Inflammatory macrophage treated with lipopolysaccharide for 4 hours (primary cell): ENCODE measurements around the gene RPN1.
A peak's percentile ranks its signal among the peaks of the same experiment; 100 is the strongest.

Source experiments
- DNase-seq: peaks from one replicate; pipeline ENCODE4 v3.0.0-alpha.2; 2020

The RPN1 gene

GRCh38 chr3:128648940-128649663 is 1.5 kb downstream of the RPN1 start:
- no peak for DNase-seq

DNA sequence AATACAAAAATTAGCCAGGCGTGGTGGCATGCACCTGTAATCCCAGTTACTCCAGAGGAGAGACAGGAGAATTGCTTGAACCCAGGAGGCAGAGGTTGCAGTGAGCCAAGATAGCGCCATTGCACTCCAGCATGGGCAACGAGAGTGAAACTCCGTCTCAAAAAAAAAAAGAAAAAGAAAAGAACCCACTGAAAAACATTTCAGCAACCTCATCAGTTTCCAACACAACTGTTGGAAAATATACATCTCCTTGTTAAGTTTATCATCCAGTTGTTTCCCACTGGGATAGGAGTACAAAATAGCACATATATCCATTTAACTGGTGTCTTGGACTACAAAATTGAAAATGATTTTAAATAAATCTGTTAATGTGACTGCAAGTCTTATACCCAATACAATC is 2.2 kb downstream of the RPN1 start:
- DNase-seq: no peak

DNA sequence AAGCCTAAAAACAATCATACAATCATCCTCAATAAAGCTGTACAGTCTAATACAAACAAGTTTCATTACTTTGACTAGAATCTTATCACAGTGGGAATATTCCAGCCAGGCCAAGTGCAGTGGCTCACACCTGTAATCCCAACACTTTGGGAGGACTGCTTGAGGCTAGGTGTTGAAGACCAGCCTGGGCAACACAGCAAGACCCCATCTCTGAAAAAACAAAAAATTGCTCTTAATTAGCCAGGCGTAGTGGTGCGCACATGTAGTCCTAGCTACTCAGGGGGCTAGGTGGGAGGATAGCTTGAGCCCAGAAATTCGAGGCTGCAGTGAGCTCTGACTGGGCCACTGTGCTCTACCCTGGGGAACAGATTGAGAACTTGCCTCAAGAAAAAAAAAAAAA is 3.3 kb downstream of the RPN1 start:
- DNase-seq: no peak

DNA sequence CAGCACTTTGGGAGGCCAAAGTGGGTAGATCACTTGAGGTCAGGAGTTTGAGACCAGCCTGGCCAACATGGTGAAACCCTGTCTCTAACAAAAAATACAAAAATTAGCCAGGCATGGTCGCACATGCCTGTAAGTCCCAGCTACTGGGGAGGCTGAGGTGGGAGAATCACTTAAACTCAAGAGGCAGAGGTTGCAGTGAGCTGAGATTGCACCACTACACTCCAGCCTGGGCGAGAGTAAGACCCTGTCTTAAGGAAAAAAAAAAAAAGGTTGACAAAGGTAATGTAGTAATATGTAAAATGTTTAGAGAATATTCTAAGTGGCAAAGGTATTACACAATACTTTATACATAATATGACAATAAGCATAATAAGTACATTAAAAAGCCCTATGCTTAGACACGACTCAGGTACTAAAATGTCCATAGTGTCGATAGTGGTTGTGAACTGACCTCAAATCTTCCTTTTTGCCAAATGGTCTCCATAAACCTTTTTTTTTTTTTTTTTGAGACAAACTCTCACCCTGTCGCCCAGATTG is 16.5 kb downstream of the RPN1 start:
- no peak for DNase-seq

- DNase-seq: peak; percentile 26
Observed at GRCh38 chr3:128632301-128632700, 18.3 kb downstream of the RPN1 start.

DNA sequence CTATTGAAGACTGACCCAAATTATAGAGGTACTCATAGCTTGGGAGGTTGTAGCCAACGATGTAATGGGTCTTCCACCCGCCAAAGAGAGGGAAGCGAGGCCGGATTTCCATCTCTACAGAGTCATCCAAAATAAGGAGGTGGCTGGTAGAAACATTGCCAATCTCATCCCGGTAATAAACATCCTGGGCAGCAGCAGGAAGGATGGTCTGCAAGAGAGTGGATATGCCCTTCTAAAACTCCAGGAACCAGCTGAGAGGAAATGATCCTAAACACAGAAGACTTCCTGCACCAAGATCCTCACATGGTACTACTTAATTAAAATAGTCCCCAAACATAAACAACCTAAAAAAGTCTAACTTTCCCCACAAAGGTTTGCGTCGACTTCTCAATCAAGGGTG is 20.7 kb downstream of the RPN1 start:
- DNase-seq: no peak

GRCh38 chr3:128625409-128625945 is 25.1 kb downstream of the RPN1 start:
- no peak for DNase-seq

- DNase-seq: no peak
Observed at GRCh38 chr3:128624526-128625138, 26.0 kb downstream of the RPN1 start.

GRCh38 chr3:128623762-128624176 is 26.8 kb downstream of the RPN1 start:
- peak; percentile 12 for DNase-seq

GRCh38 chr3:128621931-128622330 is 28.7 kb downstream of the RPN1 start:
- no peak for DNase-seq

GRCh38 chr3:128621234-128621633 is 29.4 kb downstream of the RPN1 start:
- DNase-seq: no peak

DNA sequence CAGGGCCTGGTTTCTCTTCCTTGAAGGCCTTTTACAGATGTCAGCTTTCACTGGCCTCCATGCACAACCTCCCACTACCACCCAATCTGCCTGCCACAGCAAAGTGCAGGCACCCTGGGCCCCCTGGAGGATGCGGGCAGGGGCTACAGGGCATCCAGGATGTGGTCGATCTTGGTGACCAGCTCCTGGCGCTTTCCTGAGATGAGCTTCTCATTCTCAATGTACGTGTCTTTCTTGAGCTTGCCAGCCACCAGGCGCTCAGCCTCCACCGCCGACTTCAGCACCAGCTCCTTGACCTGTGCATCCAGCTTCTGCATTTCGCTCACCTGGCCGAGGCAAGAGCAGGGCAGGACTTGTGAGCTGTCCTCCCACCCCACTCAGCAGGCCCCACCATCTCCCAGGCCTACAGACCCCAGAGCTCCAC is 30.3 kb downstream of the RPN1 start:
- peak; percentile 9 for DNase-seq

GRCh38 chr3:128619146-128619890 is 31.3 kb downstream of the RPN1 start:
- peak; percentile 95 for DNase-seq

DNA sequence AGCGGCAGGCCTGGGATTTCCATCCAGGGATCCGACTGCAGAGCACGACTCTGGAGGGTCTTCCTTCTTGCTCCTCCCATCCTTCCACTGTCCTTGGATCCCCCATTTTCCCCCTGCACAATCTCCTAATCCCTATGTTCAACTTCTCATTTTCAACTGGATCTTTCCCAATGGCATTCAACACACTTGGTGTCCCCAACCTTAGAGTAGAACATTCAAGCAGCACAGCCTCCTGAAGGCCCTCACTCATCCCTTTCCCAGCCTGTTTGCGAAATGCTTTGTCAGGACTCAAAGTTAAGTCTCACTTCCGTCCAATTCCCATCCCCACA is 32.3 kb downstream of the RPN1 start:
- peak; percentile 54 for DNase-seq

GRCh38 chr3:128617557-128618397 is 32.8 kb downstream of the RPN1 start:
- DNase-seq: peak; percentile 97

DNA sequence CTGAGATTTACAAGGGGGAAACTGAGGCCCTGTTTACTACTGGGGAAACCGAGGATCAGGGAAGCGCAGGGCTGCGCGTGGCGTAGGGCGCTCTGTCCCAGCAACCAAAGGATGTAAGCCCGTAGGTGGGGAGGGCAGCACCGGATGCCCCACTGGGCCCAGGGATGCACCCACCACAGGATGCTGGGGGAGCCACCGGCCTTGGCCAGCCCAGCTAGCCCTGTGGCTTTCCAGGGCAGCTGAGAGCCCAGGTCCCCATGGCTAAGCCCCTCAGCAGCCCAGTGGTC is 33.4 kb downstream of the RPN1 start:
- DNase-seq: no peak

DNA sequence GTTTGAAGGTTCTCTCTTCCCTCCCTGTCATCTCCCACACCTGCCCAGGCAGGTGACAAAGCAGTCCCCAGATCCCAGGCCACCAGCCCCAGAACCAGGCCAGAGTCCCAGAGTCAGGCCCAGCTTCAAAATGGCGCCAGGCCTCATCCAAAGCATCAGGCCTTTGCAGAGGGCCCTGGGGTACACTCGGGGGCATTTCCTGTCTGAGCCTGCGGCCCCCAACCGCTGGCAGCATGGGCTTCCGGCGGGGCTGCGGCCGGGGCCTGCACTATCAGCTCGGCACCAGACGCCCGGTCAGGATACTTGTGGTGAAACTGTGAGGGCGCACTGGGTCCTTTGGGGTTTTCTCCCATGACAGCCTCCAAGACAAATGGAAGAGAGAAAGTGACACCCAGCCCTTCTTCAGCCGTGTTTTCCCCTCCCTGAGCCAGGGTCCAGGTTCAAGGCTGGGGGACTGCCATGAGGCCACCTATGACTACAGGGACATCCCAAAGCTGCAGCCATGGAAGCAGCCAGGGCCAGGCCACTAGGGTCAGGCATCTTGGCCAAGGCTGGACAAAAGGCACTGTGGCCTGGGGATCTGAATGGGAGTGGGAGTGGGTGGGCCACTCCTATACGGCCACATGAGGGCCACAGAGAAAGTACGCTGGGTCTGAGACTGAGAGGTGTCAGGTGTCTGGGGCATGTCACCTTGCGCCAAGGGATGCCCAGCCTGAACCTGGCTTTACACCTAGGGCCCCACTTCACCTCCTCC is 33.9 kb downstream of the RPN1 start:
- no peak for DNase-seq

DNA sequence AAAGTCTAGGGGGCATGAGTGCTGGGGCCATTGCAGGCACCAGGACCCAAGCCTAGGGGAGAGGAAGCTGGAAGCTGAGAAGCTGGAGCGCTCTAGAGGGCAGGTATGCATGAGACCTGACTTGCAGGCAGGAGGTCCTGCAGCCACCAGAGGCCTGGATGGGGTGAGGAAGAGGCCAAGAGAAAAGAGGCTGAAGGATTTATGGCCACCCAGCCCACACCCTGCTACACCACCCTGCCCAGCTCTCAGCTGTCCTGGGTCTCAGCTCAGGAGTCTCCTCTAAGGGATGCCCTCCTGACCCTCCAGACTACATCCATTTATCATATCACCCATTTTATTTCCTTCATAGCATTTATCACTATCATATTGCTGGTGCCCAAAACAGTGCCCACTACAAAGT is 36.5 kb downstream of the RPN1 start:
- DNase-seq: no peak

DNA sequence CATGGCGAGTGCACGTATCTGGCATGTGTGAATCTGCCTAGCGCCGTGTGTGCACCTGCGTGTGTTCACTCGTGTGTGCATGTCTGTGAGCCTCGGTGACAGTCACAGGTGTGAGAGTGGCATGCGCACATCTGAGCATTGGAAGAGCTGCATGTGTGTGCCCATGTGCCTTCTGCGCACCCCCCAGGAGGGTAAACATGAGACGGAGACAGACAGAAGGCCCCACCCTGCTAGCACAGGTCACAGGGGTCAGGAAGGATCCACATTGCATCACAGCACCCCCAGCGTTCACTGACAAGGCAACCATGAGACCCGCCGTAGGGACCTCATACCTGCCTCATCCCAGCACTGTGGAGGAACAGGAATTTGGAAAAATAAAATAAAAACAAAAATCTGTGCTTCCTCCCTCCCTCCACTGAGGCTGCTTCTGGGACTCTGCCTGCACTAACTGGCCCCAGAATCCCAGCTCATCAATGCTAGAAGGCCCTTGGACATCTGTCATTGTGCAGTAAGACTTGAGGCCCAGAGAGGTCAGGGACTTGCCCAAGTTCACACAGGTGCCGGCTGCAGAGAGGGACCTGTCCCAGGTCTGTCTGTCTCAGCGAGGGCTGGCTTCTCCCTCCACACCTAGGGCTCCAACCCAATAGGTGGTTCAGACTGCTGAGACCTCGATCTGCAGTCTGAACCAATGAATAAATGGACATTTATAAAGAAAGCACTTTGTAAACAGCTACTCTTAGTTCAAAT is 37.4 kb downstream of the RPN1 start:
- no peak for DNase-seq

GRCh38 chr3:128610451-128611070 is 40.1 kb downstream of the RPN1 start:
- DNase-seq: no peak

GRCh38 chr3:128609294-128609693 is 41.3 kb downstream of the RPN1 start:
- no peak for DNase-seq
